T-helper 1 cell treated with Interleukin-12 subunit alpha and Interleukin-12 subunit beta and Interleukin-4 antibody, amounts not matched to agents 30 μg/mL and 1 μg/mL, for 36 hours (primary cell): ENCODE measurements around the gene COL4A6.

Experiments used
- H3K27ac Mint-ChIP-seq: one replicate; pipeline ENCODE4 v1.8.0; 2021; ENCODE audit warnings: mild to moderate bottlenecking, mixed read lengths
- H3K27me3 Mint-ChIP-seq: one replicate; pipeline ENCODE4 v1.8.0; 2021; ENCODE audit warnings: low read depth, mixed read lengths
- H3K36me3 Mint-ChIP-seq: one replicate; pipeline ENCODE4 v1.8.0; 2021; ENCODE audit warnings: low read depth, mixed read lengths
- H3K4me1 Mint-ChIP-seq: one replicate; pipeline ENCODE4 v1.8.0; 2021; ENCODE audit warnings: low read depth, mixed read lengths
- H3K4me3 Mint-ChIP-seq: one replicate; pipeline ENCODE4 v1.8.0; 2021; ENCODE audit warnings: mild to moderate bottlenecking, moderate library complexity, mixed read lengths
- H3K9me3 Mint-ChIP-seq: one replicate; pipeline ENCODE4 v1.8.0; 2021; ENCODE audit warnings: mixed read lengths

The COL4A6 gene

DNA sequence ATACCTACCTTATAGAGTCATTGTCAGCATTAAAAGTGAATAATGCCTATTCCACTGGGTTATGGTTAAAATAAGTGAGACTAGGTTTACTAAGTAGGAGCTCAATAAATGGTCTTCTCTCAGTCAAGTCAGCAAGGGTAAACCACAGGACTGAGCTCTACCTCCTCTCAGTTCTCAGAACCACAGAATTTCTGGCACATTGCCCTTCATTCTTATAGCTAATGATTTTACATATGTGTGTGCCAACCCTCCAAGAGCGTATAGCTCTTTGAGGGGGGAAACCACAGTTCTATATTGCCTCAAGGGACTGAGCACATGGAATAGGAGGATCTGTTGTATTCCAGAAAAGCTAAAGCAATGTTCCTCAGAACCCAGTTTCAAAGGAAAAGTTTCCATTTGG is 221.8 kb downstream of the COL4A6 start:
- Mint-ChIP-seq H3K4me1 (no peaks in the 10 kb centered on the region), H3K9me3 (no peaks in the 10 kb centered on the region), H3K27ac (no peak overlapping the region), H3K27me3 (no peaks in the 10 kb centered on the region), H3K36me3 (no peaks in the 10 kb centered on the region), H3K4me3 (no peak overlapping the region)

DNA sequence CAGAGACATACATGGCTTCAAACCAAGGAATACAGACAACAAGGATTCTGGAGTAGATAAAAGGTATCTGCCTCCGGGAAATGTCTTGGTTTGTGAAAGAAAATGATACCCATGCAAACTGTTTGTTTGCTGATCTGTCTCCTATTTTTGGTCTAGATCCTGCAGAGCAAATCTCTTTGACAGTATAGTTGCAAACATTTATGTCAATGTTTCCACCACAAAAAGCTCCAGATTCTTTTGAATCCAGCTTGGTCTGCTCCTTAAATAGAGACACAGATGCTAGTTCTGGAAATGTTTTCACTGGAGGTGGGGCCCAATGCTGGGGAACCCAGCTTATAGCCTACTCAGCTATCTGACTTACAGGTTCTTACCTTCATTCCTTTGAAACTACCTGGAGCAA is 226.9 kb downstream of the COL4A6 start:
- Mint-ChIP-seq H3K9me3 (no peaks in the 10 kb centered on the region), H3K27me3 (no peaks in the 10 kb centered on the region), H3K4me1 (no peaks in the 10 kb centered on the region), H3K4me3 (no peak overlapping the region), H3K36me3 (no peaks in the 10 kb centered on the region), H3K27ac (no peak overlapping the region)

DNA sequence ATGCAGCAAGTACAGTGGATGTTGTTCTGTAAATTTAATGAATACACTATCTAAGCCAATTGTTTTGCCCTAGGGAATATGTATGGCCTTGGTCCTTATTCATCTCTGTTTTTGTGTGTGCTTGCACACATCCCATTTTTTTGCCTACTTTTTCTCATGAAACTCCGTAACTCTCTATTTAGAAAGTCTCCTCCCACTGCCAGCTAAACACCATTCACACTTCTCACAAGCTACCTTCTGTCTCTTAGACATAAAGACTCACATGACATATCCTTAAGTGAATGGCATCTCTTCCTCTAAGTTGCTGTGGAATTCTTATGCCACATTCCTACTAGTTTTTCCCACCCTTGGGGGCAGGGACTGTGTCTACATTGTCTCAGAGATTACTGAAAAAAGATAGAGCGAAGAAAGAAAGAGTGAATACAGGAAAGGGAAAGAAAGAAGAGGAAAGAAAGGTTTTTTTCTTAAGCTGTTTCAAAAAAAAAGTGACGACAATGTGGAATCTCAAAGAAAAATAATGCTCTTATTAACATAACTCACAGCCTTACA is 229.1 kb downstream of the COL4A6 start:
- no peaks in the 10 kb centered on the region for H3K4me1 Mint-ChIP-seq
- H3K9me3 Mint-ChIP-seq: no peaks in the 10 kb centered on the region
- H3K4me3 Mint-ChIP-seq: no peak overlapping the region
- H3K27me3 Mint-ChIP-seq: no peaks in the 10 kb centered on the region
- H3K27ac Mint-ChIP-seq: no peak overlapping the region
- H3K36me3 Mint-ChIP-seq: no peaks in the 10 kb centered on the region

DNA sequence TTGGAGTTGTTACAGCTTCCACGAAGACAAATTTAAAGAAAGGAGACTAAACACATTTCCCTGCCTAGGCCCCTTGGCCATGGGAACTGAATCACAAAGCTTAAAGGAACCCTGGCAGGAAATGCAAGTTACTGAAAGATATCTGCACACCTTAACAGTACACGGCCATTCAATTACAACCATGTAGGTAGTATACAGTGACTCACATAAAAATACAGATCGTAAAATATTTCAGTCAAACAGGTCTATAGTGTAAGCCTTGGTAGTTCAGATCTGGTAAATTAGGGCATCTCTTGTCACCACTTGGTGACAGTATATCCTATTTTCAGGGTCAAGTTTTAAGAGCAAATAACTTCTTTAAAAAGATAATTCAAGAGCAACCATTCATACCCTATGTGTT is 234.7 kb downstream of the COL4A6 start:
- H3K36me3 Mint-ChIP-seq: no peaks in the 10 kb centered on the region
- H3K4me1 Mint-ChIP-seq: no peaks in the 10 kb centered on the region
- peaks cover 3% of the 10 kb centered on the region for H3K27me3 Mint-ChIP-seq
- H3K9me3 Mint-ChIP-seq: no peaks in the 10 kb centered on the region
- H3K27ac Mint-ChIP-seq: no peak overlapping the region
- no peak overlapping the region for H3K4me3 Mint-ChIP-seq

DNA sequence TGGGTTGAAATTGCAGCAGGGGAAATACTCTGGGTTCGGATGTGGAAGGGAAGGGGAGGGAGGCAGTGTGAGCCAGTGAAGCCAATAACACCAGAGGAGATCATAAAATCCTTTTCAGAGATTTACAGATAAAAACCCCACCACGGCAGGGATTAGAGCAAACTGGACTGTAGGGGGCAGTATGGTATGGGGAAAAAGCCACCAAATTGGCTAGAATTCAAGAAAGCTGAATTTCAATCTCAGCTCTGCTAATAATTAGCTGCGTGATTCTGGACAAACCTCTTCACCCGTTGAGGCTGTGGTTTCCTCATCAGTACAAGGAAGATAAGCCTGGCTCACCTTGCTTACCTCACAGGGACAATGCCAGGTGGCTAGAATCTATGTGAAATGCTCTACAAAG is 238.5 kb downstream of the COL4A6 start:
- Mint-ChIP-seq H3K9me3 (no peaks in the 10 kb centered on the region), H3K36me3 (no peaks in the 10 kb centered on the region), H3K27ac (no peak overlapping the region), H3K4me3 (no peak overlapping the region), H3K27me3 (peaks cover 3% of the 10 kb centered on the region), H3K4me1 (no peaks in the 10 kb centered on the region)

DNA sequence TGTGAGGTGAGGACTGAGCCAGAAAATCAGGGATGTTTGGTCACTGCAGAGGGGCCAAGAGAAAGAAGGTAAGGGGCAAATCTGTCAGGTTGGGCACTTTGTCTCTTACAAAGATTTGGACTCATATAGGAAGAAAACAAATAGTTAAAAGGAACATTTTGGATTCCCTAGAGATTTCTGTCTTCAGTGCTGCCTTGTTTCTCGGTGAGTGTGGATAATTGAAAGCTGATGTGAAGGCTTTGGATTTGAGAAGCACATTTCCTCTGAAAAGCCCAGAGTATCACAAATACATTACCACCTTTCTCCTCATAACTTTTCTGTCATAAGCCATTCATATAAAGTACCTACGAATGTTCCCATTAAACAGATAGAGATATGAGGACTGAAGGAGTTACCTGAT is 239.2 kb downstream of the COL4A6 start:
- Mint-ChIP-seq H3K4me3 (no peak overlapping the region), H3K27me3 (peaks cover 3% of the 10 kb centered on the region), H3K9me3 (no peaks in the 10 kb centered on the region), H3K36me3 (no peaks in the 10 kb centered on the region), H3K27ac (no peak overlapping the region), H3K4me1 (no peaks in the 10 kb centered on the region)

DNA sequence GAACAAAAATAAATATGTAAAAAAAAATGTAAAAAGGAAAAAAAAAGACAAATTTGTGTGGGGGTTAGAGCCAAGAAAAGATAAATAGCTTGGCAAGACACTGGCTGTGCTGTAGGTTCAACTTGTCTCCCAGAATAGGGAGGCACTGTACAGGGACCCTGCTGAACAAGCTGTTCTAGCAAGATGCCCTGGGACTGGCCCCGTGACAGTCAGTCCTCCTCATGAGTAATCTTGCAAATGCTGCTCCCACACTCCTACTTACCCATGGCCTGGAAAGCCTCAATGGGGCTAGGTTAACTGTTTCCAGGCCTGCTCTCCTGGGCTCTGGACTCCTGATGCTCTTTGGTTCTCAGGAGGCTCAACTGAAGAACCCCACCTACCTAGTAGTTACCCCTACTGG is 239.8 kb downstream of the COL4A6 start:
- H3K27ac Mint-ChIP-seq: no peak overlapping the region
- no peaks in the 10 kb centered on the region for H3K36me3 Mint-ChIP-seq
- no peaks in the 10 kb centered on the region for H3K9me3 Mint-ChIP-seq
- H3K4me1 Mint-ChIP-seq: no peaks in the 10 kb centered on the region
- peaks cover 3% of the 10 kb centered on the region for H3K27me3 Mint-ChIP-seq
- H3K4me3 Mint-ChIP-seq: no peak overlapping the region

DNA sequence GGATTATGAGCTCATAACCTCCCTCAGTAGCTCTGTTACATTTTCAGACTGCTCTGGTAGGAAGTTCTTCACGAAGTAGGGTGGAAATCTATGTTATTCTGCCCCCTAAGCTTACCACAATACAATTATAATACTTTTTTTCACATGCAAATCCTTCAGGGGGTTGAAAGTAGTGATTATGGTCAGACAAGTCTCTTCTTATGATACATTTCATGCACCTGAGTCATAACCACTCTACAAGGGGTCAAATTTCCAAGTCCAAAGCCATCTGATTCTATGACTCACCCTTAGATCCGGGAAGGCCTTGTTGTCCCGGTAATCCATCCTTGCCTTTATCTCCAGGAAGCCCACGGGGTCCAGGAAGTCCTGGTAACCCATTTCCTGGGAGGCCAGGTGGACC is 251.4 kb downstream of the COL4A6 start:
- no peaks in the 10 kb centered on the region for H3K27me3 Mint-ChIP-seq
- no peaks in the 10 kb centered on the region for H3K9me3 Mint-ChIP-seq
- no peaks in the 10 kb centered on the region for H3K36me3 Mint-ChIP-seq
- no peaks in the 10 kb centered on the region for H3K4me1 Mint-ChIP-seq
- H3K4me3 Mint-ChIP-seq: no peak overlapping the region
- no peak overlapping the region for H3K27ac Mint-ChIP-seq

DNA sequence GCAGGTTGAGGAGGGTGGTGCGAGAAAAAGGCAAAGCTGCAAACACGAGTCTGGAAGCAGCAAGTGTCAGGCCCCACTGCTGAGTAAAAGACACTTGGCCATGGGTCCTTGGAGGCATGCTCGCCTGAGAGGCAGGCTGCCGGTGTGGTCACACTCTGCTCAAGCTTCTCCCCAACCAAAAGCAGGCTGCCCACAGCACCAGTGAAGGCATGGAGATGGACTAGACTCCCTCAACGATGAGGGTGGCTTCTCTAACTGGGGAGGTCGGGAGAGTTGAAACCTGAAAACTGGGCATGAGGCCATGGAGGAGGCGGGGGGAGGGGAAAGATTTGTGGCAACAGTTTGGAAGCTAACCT is 260.1 kb downstream of the COL4A6 start:
- no peaks in the 10 kb centered on the region for H3K4me1 Mint-ChIP-seq
- no peaks in the 10 kb centered on the region for H3K9me3 Mint-ChIP-seq
- H3K36me3 Mint-ChIP-seq: no peaks in the 10 kb centered on the region
- H3K27me3 Mint-ChIP-seq: no peaks in the 10 kb centered on the region
- H3K27ac Mint-ChIP-seq: no peak overlapping the region
- no peak overlapping the region for H3K4me3 Mint-ChIP-seq

DNA sequence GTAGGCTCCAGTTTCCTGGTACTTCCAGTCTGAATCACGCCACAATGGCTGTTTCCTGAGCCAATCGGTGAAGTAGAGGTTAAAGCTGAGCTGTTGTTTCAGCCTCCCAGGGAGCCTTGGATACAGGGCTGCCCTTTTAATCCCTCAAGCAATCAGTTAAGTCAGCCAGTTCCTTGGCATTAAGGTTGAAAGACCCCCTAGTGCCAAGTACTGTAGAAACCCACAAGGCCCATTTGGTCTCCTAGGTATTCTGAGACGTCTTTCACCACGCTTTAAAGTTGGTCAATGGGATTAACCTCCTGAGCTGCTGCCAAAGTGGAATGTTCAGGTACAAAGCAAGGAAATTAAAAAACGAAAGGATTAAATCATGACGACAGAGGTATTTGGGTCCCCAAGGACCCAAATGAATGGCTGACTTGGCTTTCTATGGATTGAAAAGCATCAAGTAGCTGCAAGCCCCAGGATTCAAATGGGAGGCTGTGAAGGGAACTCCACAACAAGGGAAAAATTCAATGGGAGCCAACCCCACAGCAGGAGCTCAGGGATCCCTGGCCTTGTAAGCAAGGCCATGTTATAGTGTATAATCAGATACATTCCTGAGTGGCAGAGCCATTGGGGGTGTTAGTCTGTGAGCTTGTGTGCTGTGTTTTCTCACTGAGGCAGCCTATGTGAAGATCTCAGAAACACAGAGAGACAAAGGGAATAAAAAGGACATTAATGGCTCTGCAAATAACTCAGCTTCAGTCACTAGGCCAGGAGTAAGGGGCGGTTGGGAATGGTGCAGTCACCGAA is 260.7 kb downstream of the COL4A6 start:
- Mint-ChIP-seq H3K4me1 (no peaks in the 10 kb centered on the region), H3K36me3 (no peaks in the 10 kb centered on the region), H3K27me3 (no peaks in the 10 kb centered on the region), H3K4me3 (no peak overlapping the region), H3K9me3 (no peaks in the 10 kb centered on the region), H3K27ac (no peak overlapping the region)

DNA sequence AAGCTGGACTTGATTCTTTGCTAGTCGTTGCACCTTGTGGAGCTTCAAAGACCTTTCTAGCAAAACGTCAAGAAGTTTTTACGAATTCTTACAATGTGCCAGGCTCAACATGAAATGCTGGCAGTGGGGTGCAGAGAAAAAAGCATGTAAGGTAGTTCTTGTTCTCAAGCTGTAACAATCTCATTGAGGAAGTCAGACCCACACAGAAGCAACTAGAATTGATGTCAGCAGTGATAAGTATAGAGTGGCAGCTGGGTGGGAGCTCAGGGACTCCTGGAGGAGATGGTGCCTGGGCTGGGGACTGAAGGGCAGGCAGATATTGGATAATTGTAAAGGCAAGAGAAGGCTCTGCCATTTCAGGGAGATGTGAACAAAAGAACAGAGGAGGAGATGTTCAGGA is 264.3 kb downstream of the COL4A6 start:
- no peak overlapping the region for H3K27ac Mint-ChIP-seq

DNA sequence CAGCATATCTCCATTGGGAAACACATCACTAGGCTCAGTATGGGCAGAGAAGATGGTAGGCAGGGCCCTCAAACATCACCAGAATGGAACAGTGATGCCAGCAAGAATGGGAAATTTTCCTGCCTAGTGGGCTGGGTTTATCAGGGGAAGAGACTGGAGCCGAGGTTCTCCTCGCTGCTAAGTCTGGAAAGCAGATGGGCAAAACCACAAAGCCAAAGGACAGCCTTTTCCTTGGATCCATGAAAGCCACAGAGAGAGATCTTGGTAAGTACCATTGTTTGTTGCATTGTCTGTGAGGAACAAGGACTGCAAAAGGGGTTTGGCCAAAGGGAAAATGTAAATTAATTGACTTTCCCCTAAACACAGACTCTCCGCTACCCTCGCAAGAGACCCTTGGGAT is 266.6 kb downstream of the COL4A6 start:
- H3K4me1 Mint-ChIP-seq: no peaks in the 10 kb centered on the region
- H3K27ac Mint-ChIP-seq: no peak overlapping the region
- no peak overlapping the region for H3K4me3 Mint-ChIP-seq
- no peaks in the 10 kb centered on the region for H3K36me3 Mint-ChIP-seq
- no peaks in the 10 kb centered on the region for H3K9me3 Mint-ChIP-seq
- no peaks in the 10 kb centered on the region for H3K27me3 Mint-ChIP-seq

More for the DNA sequence above, 264.3 kb downstream of the COL4A6 start:
- H3K4me3 Mint-ChIP-seq: no peak overlapping the region
- no peaks in the 10 kb centered on the region for H3K4me1 Mint-ChIP-seq
- no peaks in the 10 kb centered on the region for H3K36me3 Mint-ChIP-seq
- H3K27me3 Mint-ChIP-seq: no peaks in the 10 kb centered on the region
- H3K9me3 Mint-ChIP-seq: no peaks in the 10 kb centered on the region

DNA sequence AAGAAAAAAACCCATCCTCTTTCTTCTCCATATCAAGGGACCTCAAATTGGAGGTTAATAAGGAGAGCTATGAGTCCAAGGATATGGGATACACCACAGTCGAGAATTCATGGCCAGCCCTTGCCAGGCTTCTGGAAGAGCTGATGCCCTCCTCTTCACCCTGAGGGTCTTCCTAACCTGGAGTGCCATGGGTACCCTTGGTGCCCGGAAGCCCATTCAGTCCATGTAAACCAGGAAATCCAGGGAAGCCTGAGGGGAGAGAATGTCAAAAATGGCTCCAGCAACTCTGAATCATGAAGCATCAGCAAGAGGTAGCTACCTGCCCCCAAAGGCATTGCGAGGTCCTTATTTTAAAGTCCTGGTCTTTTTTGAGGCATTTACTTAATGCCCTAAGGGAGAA is 268.5 kb downstream of the COL4A6 start:
- H3K9me3 Mint-ChIP-seq: no peaks in the 10 kb centered on the region
- no peak overlapping the region for H3K4me3 Mint-ChIP-seq
- no peaks in the 10 kb centered on the region for H3K4me1 Mint-ChIP-seq
- no peaks in the 10 kb centered on the region for H3K27me3 Mint-ChIP-seq
- H3K27ac Mint-ChIP-seq: no peak overlapping the region
- no peaks in the 10 kb centered on the region for H3K36me3 Mint-ChIP-seq

DNA sequence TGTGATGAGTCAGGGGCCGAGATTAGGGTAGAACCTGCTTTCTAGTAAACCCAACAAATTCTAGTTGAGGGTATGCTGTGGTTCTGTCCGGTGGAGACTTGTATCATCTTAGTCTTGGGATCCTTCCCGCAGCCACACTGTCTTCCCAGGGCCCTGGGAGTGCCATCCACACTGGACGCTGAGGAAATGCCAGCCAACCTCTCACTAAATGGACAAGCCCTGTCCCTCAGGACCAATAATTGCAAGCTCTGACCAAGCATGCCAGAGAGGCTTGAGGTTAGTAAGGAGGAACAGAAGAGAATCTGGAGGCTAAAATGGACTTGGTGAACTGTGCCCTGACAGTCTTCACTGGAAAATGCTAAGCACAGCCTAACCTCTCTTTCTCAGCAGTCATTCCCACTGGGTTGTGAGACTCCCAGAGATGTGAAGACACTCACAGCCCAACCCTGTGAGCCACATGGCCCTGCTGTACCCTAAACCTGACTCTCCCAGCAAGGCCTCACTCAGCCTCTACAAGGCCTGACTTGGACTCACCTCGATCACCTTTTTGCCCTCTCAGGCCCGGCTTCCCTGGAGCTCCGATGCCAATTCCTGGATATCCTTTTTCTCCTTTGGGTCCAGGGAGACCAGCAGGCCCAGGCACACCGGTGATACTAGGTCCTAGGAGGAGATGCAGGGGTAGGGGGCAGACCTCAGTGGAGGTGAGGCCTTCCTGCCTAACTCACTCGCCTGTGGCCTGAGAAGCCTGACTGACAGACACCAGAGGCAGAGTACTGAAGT is 269.1 kb downstream of the COL4A6 start:
- Mint-ChIP-seq H3K4me1 (no peaks in the 10 kb centered on the region), H3K27ac (no peak overlapping the region), H3K27me3 (no peaks in the 10 kb centered on the region), H3K9me3 (no peaks in the 10 kb centered on the region), H3K36me3 (no peaks in the 10 kb centered on the region), H3K4me3 (no peak overlapping the region)

DNA sequence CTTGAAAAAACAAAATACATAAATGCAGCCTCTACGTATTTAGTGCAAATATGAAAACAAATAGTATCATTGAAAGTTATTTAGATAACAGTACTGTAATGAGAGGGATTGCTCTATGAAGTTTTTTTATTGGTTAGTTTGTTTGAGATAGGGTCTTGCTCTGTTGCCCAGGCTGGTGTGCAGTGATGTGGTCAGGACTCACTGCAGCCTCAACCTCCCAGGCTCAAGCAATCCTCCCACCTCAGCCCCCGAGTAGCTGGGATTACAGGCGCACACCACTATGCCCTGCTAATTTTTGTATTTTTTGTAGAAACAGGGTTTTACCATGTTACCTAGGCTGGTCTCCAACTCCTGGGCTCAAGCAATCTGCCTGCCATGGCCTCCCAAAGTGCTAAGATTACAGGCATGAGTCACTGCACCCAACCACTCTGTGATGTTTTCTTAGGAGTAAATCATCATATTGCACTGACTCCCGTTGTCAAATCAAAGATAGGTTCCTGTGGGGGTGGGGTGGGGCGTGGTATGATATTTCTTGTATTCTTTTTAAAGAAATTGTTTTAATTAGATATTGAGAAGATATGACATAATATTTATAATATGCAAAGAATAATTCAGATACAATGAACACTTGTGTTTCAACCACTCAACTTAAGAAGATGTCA is 270.9 kb downstream of the COL4A6 start:
- Mint-ChIP-seq H3K36me3 (no peaks in the 10 kb centered on the region), H3K9me3 (no peaks in the 10 kb centered on the region), H3K27me3 (no peaks in the 10 kb centered on the region), H3K27ac (no peak overlapping the region), H3K4me1 (no peaks in the 10 kb centered on the region), H3K4me3 (no peak overlapping the region)
